ENCODE data around the gene C16orf89.
"Not testable (repeated sequence)": the region's sequence is repeated elsewhere in the genome, so short reads cannot be mapped to it uniquely, and the experiment has no call there.

C16orf89 gene

GRCh38 chr16:5059386-5060072, 6.2 kb downstream of the C16orf89 start:
- FAIRE-seq, result no peak

- no peak for FAIRE-seq
Observed at GRCh38 chr16:5058476-5058875, 7.3 kb downstream of the C16orf89 start.

GRCh38 chr16:5056352-5056751, 9.4 kb downstream of the C16orf89 start:
- FAIRE-seq, result no peak

- FAIRE-seq, result no peak
Observed at GRCh38 chr16:5054876-5055865, 10.6 kb downstream of the C16orf89 start.

- FAIRE-seq, result no peak
Observed at GRCh38 chr16:5046914-5047313, 18.8 kb downstream of the C16orf89 start.

- FAIRE-seq, result no peak
Observed at GRCh38 chr16:5045499-5046115, 20.1 kb downstream of the C16orf89 start.

- not testable (repeated sequence) for FAIRE-seq
Observed at GRCh38 chr16:5044581-5044980, 21.2 kb downstream of the C16orf89 start.

GRCh38 chr16:5044011-5044540, 21.7 kb downstream of the C16orf89 start:
- no peak for FAIRE-seq

GRCh38 chr16:5042574-5043171, 23.1 kb downstream of the C16orf89 start:
- FAIRE-seq, result no peak

GRCh38 chr16:5041600-5042133, 24.1 kb downstream of the C16orf89 start:
- no peak for FAIRE-seq

GRCh38 chr16:5040451-5040850, 25.3 kb downstream of the C16orf89 start:
- no peak for FAIRE-seq

GRCh38 chr16:5036228-5037156, 29.3 kb downstream of the C16orf89 start:
- FAIRE-seq, result no peak

GRCh38 chr16:5035909-5036227, 29.9 kb downstream of the C16orf89 start:
- no peak for FAIRE-seq

- FAIRE-seq, result no peak
Observed at GRCh38 chr16:5034167-5034523, 31.6 kb downstream of the C16orf89 start.

GRCh38 chr16:5033256-5034166, 32.2 kb downstream of the C16orf89 start, which contains the start of gene NAGPA:
Gene NAGPA, minus strand, starts transcription at chr16:5033935. Its CDS starts 21 bp downstream, at chr16:5033914.
- no peak for FAIRE-seq

- FAIRE-seq, result no peak
Observed at GRCh38 chr16:5032748-5033167, 33.0 kb downstream of the C16orf89 start.

GRCh38 chr16:5031601-5032000, 34.2 kb downstream of the C16orf89 start:
- no peak for FAIRE-seq

- FAIRE-seq, result no peak
Observed at GRCh38 chr16:5030251-5030870, 35.4 kb downstream of the C16orf89 start.

- FAIRE-seq, result no peak
Observed at GRCh38 chr16:5028950-5029475, 36.7 kb downstream of the C16orf89 start.
